ENCODE results near the gene SMG1.
"Not testable (repeated sequence)": the region's sequence is repeated elsewhere in the genome, so short reads cannot be mapped to it uniquely, and the experiment has no call there.

Gene SMG1

DNA sequence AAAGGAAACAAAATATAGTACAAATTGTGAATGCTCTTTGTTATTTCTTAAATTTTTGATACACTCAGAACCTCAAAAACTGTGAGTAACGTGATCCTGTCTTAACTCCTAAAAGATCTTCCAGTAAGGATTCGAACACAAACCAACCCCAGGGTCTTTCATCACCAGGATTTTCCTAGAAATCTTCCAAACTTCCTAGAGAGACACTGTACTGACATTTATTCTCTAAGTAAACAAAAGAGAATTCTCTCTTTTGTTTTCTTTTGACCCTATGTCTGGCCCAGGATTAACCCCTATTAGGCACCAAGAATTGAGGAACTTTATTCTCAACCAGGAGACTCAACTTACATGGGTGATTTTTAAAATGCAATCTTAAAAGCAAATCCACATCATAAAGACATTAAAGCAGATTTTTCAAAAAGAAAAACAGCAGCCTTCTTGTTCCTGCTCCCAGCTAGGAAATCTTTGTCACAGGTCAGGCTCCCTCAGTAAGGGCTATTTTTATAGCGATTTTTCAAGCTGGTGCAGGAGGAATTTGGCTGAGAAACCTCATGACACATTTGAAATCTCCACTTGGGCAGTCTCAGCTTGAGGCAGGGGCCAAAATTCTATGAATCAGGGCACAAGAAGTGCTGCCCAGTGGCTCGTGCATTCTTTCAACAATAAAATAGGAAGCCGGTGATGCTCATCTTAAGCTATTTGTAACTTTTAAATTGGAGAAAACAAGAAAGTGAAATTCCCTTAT, 6.2 kb upstream of the SMG1 start:
- no peak for DNase-seq

DNA sequence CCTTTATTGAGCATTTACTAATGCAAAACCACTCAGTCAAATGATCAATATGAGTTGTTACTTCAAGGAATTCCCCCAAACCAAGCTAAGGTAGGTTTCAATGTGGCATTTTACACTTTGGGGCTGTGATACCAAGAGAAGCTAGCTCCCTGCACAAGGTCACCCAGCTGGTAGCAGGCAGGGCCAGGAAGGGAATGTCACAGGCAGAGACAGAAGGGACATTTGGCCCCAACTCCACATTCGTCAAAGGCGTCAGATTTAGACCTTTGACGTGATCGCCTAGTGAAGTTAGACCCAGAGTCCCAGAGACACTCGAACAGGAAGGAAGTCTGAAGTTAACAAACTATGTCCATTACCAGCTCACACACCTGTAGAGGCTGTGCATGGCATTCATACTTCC, 5.5 kb upstream of the SMG1 start:
- no peak for DNase-seq

DNA sequence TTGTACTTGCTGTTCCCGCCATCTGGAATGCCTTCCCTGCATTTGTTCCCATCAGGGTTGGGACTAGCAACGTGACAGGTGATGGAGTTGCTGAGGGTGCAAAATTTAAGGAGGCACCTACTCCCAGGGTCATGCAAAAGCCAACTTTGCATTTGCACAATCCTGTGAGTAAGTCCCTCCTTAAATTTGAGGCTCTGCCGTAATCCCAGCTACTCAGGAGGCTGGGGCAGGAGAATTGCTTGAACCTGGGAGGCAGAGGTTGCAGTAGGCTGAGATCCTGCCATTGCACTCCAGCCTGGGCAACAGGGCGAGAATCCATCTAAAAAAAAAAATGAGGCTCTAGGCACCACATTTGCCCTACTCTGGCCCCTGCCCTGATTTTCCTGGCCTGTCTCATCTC, 3.9 kb upstream of the SMG1 start:
- DNase-seq = not testable (repeated sequence)

DNA sequence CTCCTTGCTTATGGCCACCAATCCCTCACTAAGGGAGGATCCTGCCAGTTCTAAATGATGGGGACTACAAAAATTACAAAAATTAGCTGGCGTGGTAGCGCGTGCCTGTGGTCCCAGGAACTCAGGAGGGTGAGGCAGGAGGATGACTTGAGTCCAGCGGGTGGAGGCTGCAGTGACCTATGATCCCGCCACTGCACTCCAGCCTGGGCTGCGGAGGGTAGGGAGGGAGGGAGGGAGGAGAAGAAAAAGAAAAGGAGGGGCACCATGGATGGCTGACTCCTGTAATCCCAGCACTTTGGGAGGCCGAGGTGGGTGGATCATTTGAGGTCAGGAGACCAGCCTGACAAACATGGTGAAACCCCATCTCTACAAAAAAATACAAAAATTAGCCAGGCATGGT, 1.9 kb upstream of the SMG1 start:
- not testable (repeated sequence) for DNase-seq

DNA sequence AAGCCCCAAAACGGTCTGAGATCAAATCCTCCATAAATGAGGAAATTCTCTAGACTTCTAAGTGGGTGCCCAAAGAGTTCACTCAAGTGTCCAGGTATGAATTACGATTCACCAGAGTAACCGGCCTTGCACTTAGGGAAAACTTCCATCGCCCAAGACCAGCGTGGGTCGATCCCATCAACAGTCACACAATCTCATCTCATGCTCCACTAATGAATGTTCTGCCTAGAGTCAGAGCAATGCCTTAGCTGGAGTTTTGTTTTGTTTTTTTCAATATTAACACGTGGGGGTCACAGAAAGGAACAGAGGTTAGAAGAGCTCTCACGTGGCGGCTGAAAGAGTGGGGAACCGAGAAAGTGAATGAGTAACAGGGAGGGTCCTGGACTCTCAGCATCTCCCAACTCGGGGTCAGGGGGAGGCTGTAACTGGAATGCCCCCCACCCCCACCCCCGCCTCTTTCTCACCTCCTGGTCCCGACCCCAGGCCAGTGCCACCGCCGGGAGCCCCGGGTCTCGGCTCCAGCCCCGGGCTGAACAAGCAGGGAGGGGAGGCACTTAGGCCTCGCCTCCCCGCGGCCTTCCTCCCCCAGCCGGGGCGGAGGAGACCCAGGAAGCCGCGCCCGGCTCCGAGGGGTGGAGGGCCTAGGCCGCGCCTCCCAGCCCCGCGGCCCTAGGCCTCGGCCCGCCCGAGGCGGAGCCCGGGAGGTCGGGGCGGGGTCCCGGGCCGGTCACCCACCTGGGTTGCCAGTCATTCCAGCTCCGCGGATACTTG, 808 bp downstream of the SMG1 start:
- DNase-seq = peak; percentile 52

DNA sequence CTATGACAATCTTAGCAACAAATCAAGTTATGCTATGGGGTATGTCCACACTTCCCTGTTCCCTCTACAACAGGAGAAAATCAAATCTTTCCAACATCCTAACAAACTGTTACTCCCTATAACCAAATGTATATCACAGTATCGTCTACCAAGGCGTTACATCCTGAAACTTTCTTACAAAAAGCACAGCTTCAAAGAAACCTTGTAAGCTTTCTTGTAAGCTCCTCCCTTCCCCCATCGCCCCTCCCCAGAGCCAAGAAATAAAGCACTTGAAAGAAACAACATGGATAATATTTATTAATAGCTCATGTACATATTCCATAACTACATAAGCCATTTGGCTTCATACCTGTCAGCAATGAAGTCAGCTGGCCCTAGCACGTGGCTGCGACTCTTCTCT, 2.3 kb downstream of the SMG1 start:
- DNase-seq = peak; percentile 21

DNA sequence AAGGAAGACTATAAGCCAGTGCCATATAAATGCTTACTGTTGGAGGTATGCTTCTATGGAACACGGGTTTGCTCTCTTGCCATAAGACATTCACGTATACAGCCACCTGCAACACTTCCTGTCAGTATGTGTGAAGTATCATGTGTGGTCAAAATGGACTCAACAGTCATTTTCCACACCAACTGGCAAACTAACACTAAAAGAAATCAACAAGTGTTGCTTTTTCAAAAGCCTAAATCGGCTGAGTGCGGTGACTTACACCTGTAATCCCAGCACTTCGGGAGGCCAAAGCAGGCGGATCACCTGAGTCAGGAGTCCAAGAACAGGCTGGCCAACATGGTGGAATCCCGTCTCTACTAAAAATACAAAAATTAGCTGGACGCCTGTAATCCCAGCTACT, 3.1 kb downstream of the SMG1 start:
- DNase-seq = peak; percentile 34

DNA sequence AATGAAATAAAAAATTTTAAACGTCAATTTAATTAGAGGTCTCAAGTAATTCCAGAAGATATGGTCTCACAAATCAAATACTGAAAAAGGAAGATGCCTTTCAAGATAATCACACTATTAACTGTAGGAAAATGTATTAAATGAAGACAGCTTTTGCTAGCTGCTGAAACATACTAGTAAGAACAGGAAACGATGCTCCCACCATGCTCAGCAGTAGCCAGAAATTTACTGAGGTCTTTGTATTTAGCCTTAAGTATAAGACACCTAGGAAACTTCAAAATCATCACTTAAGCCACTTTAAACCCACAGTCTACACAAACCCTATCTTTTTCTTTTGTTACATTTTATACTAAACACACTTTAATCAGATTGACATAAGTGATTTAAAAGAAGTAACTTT, 16.6 kb downstream of the SMG1 start:
- not testable (repeated sequence) for DNase-seq

DNA sequence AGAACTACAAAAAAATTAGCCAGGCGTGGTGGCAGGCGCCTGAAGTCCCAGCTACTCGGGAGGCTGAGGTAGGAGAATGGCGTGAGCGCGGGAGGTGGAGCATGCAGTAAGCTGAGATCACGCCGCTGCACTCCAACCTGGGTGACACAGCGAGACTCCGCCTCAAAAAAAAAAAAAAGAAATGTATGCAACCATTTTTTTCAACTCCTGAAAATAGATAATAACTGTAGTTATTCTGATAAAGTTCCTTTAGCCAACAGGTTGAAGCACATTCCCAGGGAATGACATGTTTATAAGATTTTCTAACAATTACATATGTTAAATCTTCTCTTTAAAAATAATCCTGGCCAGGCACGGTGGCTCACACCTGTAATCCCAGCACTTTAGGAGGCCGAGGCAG, 17.5 kb downstream of the SMG1 start:
- DNase-seq = not testable (repeated sequence)

DNA sequence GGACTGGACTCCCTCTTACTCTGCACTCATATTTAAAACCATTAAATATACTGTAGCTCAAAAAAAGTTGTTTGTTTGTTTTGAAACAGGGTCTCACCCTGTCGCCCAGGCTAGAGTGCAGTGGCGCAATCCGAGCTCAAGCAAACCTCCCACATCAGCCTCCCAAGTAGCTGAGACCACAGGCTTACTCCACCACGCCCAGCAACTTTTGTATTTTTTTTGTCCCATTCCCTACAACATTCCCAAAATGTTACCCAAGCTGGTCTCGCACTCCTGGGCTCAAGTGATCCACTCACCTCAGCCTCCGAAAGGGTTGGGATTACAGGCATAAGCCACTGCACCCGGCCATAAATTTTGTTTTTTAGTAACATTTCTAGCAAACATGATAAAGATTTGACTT, 23.4 kb downstream of the SMG1 start:
- not testable (repeated sequence) for DNase-seq

DNA sequence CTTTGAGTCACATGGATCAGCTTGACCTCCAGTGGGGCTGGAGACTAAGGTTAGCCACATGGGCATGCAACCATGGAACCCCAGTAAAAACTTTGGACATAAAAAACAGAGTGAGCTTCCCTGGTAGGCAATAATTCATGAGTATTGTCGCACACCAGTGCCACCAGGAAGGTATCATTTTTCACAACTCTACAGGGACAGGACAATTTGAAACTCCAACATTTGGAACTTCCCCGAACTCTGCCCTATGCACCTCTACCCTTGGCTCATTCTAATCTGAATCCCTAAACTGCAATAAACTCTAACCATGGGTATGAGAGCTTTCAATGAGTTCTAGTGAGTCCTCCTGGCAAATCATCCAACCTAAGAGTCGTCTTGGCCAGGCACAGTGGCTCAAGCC, 24.2 kb downstream of the SMG1 start:
- DNase-seq = not testable (repeated sequence)

DNA sequence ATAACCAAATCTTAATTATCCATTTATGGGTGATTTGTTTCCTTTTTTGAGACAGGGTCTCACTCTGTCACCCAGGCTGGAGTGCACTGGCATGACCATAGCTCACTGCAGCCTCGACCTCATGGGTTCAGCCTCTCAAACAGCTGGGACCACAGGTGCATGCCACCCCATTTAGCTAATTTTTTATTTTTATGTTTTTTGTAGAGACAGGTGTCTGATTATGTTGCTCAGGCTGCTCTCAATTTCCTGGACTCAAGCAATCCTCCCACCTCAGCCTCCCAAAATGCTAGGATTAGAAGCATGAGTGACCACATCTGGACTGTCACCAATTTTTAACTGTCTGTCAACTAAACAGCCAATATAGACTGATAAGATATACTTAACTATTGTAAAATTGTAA, 25.0 kb downstream of the SMG1 start:
- not testable (repeated sequence) for DNase-seq

DNA sequence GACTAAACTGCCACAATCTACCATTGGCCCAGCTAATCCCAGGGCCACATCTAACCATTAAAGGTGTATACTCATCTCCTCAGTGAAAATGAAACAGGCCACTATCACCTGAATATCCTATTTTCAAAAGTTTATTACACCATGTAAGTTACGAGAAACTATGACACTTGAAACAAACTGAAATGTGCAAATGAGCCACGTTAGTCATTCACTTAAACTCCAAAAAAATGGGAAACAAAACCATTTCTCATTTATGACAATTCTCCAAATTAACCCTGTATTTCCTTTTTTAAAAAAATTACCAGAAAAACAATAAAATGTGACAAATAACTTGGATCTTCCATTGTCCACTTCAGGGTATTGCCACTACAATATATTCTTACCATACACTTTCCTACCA, 41.8 kb downstream of the SMG1 start:
- not testable (repeated sequence) for DNase-seq

DNA sequence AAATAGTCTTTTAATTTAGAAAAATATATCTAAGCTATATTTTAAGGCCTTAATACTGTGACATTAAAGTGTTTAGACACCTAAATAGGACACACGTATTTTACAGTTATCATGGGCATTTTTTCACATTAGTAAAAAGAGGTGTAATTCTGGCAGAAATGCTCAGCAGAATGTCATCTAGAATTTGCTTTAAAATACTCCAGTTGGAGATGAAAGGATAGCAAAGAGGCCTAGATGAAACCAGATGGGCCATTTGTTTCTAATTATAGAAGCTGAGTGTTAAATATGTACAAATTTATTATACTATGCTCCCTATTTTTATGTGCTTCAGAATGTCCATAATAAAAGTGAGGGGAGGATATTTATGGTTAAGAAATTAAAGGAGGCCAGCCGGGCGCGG, 48.5 kb downstream of the SMG1 start:
- DNase-seq = not testable (repeated sequence)

DNA sequence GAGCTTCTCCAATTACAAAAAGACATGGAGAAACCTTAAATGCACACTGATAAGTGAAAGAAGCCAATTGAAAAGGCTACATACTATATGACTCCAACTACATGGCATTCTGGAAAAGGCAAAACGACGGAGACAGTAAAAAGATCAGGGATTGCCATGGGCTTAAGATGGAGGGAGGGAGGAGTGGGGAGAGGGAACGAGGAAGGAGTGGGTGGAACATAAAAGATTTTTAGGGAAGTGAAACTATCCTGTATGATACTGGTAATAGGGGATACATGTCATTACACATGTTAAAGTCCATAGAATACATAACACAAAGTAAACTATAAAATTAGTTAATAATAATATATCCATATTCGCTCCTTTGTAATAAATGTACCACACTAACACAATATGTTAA, 48.9 kb downstream of the SMG1 start:
- not testable (repeated sequence) for DNase-seq

DNA sequence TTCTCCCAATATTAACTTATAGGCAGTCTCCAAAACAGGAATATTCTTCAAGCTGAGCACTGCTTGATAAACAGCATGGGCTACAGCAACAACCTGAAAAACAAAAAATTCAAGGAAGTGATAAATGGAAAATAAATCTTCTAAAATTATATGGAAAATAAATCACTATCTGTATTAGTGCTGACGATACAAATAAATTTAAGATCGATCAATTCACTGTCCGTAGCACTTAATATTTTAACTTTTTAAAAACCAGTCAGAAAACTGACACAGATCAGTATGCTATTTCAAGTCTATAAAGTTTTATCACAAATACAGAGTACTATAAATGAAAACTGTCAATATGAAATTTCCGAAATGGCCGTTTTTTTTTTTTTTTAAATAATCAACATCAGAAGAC, 49.9 kb downstream of the SMG1 start:
- not testable (repeated sequence) for DNase-seq

DNA sequence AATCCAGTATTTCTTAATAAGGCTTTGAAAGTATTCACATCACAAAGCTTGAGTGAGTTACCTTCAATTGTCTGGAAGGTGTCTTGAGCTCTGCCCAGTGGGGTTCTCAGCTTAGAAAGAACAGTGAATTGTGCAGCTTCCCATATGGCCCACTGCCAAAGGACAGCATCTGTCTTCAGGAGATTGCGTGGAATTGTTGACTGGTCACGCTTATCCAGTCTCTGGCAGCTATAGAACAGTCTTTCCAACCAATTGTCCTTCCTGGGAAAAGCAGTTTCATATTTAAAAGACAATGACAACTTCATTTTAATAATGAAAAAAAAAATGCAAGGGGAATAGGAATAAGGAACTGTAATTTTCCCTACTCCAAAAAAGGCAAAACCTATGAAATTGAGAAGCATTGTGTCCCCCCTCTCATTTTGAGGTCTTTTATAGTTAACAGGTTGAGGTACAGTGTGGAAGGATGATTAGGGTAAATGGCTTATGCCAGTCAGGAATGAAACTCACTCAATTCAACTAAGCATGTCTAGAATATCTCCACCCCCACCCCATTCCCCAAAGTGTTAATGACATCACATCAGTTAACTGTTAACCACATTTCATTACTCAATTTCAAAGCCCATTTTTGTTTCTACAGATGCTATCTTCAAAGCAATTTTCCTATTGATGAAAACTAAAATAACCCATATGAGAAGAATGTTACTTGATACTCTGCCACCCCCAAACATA, 57.0 kb downstream of the SMG1 start:
- not testable (repeated sequence) for DNase-seq

DNA sequence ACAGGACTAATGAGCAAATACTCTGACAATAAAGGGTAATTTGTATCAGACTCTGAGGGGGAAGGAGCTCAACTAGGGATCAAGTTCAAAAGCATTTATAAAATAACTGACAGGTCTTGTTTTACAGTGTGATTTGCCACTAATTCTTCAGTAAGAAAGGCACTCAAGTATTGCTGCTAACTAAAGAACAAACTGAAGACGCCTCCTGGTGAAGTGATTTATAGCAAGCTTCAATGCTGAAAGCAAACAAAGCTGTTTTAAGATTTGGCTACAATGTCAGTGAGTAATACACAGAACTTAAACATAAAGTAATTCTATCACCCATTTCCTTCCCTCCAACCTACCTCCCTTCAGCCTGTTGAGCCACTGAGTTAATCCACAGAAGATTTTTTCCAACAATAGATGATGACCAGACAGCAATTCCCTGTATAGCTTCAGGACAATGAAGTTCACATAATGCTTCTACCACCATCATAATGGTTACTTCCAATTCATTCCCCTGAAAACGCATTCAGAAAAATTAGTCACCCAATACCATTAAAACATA, 59.9 kb downstream of the SMG1 start:
- not testable (repeated sequence) for DNase-seq

DNA sequence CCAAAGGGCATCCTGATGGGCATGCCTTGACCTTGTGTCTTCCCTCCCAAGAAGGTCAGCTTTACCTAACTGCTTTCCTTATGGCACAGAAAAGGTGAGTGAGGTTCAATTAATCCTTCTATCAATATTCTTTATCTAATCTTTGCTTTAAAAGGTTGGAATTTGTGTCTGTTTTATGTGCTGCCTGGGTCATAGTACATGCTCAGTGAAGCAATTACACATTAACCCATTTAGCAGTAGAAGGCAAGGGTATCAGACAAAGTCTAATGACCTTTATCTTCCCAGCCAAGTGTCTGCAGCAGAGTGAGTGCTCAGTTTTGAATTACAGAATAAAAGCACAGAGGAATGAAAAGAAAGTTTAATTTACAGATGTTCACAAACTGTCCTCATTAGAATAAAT, 63.3 kb downstream of the SMG1 start:
- DNase-seq = not testable (repeated sequence)

DNA sequence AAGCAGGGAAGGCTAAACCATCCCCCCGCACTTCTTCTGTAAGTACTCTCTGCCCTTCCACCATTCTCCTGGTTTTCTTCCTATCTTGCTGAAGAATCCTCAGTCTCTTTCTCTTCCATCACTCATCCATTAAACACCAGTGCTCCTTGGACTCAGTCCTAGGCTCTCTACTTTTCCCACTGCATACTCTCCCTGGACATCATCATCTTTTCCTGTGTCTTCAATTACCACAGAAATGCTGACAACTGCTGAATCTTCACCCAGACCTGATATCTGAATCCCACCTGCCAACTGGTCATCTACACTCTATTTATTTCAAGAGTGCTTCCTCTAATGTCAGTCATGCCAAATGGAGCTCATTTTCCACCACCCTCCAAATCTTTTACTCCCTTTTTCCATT, 71.0 kb downstream of the SMG1 start:
- DNase-seq = no peak

DNA sequence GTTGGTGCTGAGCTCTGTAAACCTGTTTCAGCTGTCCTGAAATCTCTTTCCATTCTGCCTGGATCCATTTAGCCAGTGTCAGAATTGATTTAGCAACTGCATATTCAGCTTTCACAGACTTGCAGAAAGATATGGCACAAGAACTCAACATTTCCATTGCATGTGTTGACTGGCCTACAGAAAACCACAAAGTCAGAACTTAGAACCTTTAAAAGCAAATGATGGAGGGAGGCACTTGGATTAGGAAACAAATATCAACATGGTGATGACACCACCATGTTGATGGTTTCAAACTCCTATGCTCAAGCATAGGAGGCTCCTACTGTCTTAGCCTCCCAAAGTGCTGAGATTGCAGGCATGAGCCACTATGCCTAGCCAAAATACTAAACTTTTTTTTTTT, 72.5 kb downstream of the SMG1 start:
- no peak for DNase-seq

DNA sequence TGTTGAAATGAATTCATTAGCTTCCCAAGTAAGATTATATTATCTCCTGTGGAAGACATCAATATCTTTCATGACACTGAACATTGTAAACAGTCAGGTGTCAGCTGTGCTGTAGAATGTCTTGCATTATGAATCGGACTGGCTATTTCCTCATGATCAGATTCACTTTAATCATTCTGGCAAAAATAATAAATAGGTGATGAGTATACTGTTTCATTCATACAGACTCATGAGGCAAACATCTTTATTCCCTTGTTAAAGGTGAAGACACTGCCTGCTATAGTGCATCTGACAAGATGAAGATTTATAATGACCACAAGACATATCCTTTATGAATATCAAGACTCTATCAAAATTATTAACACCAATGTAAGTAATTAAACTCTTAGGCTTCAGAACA, 73.6 kb downstream of the SMG1 start:
- no peak for DNase-seq

DNA sequence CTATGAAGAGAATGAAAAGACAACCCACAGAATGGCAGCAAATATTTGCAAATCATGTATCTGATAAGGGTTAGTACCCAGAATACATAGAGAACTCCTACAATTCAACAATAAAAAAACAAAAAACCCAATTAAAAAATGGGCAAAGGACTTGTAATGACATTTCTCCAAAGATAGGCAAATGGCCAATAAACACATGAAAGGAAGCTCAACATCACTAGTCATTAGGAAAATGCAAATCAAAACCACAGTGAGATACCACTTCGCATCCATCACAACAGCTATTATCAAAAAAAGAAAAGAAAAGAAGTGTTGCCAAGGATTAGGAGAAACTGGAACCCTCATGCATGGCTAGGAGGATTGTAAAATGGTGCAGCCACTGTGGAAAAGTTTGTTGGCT, 79.8 kb downstream of the SMG1 start:
- DNase-seq = no peak

Measured in CD4-positive, alpha-beta T cell treated with Interleukin-4 for 4 hours (primary cell).